ENCODE data around the gene PREB.

DNA sequence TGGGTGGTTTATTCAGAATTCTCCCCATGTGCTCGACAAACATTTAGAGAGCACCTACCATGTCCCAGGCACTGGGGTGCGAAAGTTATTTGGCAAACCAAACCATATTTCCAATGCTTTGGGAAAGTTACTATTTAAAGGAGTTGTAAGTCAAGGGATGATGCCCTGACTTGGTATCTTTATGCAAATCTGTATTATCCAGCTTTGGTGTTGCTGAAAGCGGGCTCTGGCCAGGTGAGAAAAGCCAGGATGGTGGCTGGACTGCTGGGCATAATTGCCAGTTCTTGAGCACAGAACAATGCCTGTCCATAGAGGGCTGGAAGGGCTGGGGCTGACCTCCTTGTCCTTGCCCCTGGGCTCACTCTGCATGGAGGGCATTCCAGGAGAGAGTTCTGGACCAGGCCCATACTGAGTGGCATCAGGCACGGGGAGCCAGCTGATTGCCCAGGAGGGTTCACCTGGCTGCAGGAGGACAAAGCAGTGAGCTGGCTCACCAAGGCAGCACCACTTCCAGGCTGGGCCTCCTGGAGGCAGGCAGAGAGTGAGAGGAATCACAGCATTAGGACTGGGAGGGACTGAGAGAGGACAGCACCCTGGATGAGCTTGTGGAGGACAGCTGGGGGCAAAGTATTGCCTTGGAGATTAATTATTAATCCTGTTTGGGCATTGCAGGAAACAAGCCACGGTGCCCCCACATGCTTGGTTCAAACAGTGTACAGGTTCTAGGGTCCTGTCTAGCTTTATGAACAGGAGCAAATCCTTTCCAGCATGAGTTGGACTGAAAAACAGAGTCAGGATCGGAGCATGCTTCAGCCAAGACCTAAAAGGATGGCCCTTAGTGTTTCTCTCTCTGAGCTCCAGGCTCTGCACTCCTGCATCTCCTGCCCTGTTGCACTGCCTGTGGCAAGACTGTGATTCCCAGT lies 40.7 kb downstream of the PREB start:
- TF ChIP-seq CTCF (conservative IDR thresholded peaks at IDR 0.05; ENCODE audit: low read length), result no peak
- no peak for TF ChIP-seq EZH2phosphoT487 (IDR thresholded peaks at IDR 0.05; ENCODE audit: borderline replicate concordance)
